Spleen (tissue), 11 donors: ENCODE results near the gene ERICH4. TPM values are rescaled to one million over a fixed set of nuclear protein-coding genes. Genes with fewer than 3 reads are reported as not detected.

Experiments
- DNase-seq: peaks from one replicate; pipeline ENCODE4 v3.0.0-alpha.2; 2020
- H3K27ac ChIP-seq, 8 donors: fragments of 200-600 bp; sonication (generic) in 7 of 8; 1 replicate in 4 of 8; 2 replicates in 4 of 8; pipeline versions ENCODE4 v1.5.0 to v1.8.0; 2016 to 2021; ENCODE audit warnings: inconsistent platforms in 4 of 8, mild to moderate bottlenecking in 4 of 8, moderate library complexity in 1 of 8
- H3K27me3 ChIP-seq, 7 donors: fragments of 200-600 bp; sonication (generic) in 6 of 7; replicated peaks in 1 of 7; 1 replicate in 4 of 7; 2 replicates in 3 of 7; pipeline versions ENCODE4 v1.5.0 to v1.8.0; 2016 to 2021; ENCODE audit warnings: inconsistent platforms in 3 of 7, mild to moderate bottlenecking in 1 of 7
- H3K36me3 ChIP-seq, 6 donors: fragments of 200-600 bp; sonication (generic) in 5 of 6; 1 replicate in 4 of 6; 2 replicates in 2 of 6; pipeline versions ENCODE4 v1.5.0 to v1.8.0; 2016 to 2021; ENCODE audit warnings: inconsistent platforms in 2 of 6
- H3K4me1 ChIP-seq, 6 donors: fragments of 200-600 bp; sonication (generic) in 5 of 6; 1 replicate in 3 of 6; 2 replicates in 3 of 6; pipeline versions ENCODE4 v1.5.0 to v1.8.0; 2016 to 2021; ENCODE audit warnings: inconsistent platforms in 3 of 6
- H3K4me3 ChIP-seq, 8 donors: fragments of 200-600 bp; sonication (generic) in 7 of 8; 1 replicate in 4 of 8; 2 replicates in 4 of 8; pipeline versions ENCODE4 v1.5.0 to v1.8.0; 2016 to 2021; ENCODE audit warnings: inconsistent platforms in 4 of 8, mild to moderate bottlenecking in 4 of 8, moderate library complexity in 2 of 8
- H3K9me3 ChIP-seq, 8 donors: fragments of 200-600 bp; sonication (generic) in 7 of 8; 1 replicate in 4 of 8; 2 replicates in 4 of 8; pipeline versions ENCODE4 v1.5.0 to v1.8.0; 2016 to 2021; ENCODE audit warnings: inconsistent platforms in 4 of 8
- POLR2A ChIP-seq, 3 donors: fragments of 450-650 bp; IDR thresholded peaks; one replicate each; pipeline ENCODE4 v1.5.1; 2017; ENCODE audit warnings: antibody characterized with exemption in 3 of 3, mild to moderate bottlenecking in 1 of 3
- POLR2AphosphoS5 ChIP-seq, 3 donors: sonication (generic); formaldehyde crosslinking; IDR thresholded peaks; one replicate each; pipeline ENCODE4 v1.5.1; 2017; ENCODE audit warnings: antibody characterized with exemption in 3 of 3
- WGBS, 5 donors: extraction: QIAGEN DNeasy Blood & Tissue Kit in 3 of 5; methylation state at CpG; one replicate each; pipeline versions ENCODE4 v1.1.5 to v1.1.7; 2013 to 2018; 5-methylcytosine and 5-hydroxymethylcytosine counted together
- intact Hi-C: fragments of 100-400 bp; cut with DNase I; formaldehyde crosslinking; loops from one replicate; pipeline ENCODE4 v1.15.0; 2023; ENCODE audit warnings: low total_unique reads
- polyA plus RNA-seq, 3 donors: library from polyadenylated mRNA; stranded (reverse); fragments of 200-250 nt; gene quantifications; one replicate each; pipeline ENCODE4 v1.2.1, GENCODE V29; 2013
- total RNA-seq, 7 donors: library from RNA; depleted of rRNA in 3 of 7; stranded (reverse); fragments of >200 nt in 3 of 7; fragmentation: NEBNext Ultra II Directional in 4 of 7; extraction: Animal tissue kit (Norgen Biotek cat#: 25700) in 4 of 7; gene quantifications; one replicate each; pipeline versions ENCODE4 v1.1.0 to v1.2.1, GENCODE V29; 2016 to 2021
- TF ChIP-seq, protein P1 (sequence below), 11 experiments: fragments of 200-600 bp in 7 of 11; fragments of 450-650 bp in 4 of 11; sonication (generic) in 4 of 11; IDR thresholded peaks in 8 of 11; conservative IDR thresholded peaks in 3 of 11; 1 replicate in 7 of 11; 2 replicates in 4 of 11; pipeline versions ENCODE4 v1.4.0 to v1.8.0; 2016 to 2021; ENCODE audit warnings: antibody characterized with exemption in 11 of 11, inconsistent platforms in 4 of 11, mild to moderate bottlenecking in 1 of 11
- donor health status: healthy with polysubstance abuse.
- donor health status: DM: no; HTN: no; CAD: no; lungs with moderate emphysema.
- donor health status: DM: no; HTN: no; CAD: no.
- donor health status: Bipolar disorder and iron deficiency.
- donor health status: healthy.
- donor health status: DM: no; HTN: no; CAD: no.
- donor health status: DM: yes; HTN: yes; CAD: no.

Gene ERICH4
- total and polyA plus RNA-seq, 10 donors, result 0.65 TPM; not detected in 9

GRCh38 chr19:41420101-41420880, 22.7 kb upstream of the ERICH4 start:
- intact Hi-C loops, result no loop called here
- Histone ChIP-seq H3K4me3 (peak overlapping the region in 1 of 8 donors; percentile 32), H3K4me1 (peaks cover 0 to 86% (median 25%) of the 10 kb centered on the region in 6 donors), H3K9me3 (no peaks in the 10 kb centered on the region), H3K27me3 (no peaks in the 10 kb centered on the region), H3K27ac (peak overlapping the region in 7 of 8 donors; percentile 68 to 93 (median 79)), H3K36me3 (peaks cover 0 to 100% (median 81%) of the 10 kb centered on the region in 6 donors)
- DNase-seq, result no peak
- WGBS, 5 donors, result 28 to 37% (median 35%) methylated on average over 8 of the region's 8 CpGs
- TF ChIP-seq, protein P1, sequence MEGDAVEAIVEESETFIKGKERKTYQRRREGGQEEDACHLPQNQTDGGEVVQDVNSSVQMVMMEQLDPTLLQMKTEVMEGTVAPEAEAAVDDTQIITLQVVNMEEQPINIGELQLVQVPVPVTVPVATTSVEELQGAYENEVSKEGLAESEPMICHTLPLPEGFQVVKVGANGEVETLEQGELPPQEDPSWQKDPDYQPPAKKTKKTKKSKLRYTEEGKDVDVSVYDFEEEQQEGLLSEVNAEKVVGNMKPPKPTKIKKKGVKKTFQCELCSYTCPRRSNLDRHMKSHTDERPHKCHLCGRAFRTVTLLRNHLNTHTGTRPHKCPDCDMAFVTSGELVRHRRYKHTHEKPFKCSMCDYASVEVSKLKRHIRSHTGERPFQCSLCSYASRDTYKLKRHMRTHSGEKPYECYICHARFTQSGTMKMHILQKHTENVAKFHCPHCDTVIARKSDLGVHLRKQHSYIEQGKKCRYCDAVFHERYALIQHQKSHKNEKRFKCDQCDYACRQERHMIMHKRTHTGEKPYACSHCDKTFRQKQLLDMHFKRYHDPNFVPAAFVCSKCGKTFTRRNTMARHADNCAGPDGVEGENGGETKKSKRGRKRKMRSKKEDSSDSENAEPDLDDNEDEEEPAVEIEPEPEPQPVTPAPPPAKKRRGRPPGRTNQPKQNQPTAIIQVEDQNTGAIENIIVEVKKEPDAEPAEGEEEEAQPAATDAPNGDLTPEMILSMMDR (IDR thresholded peaks at IDR 0.05 in 8 of 11, conservative IDR thresholded peaks at IDR 0.05 in 3 of 11), result no peak
- no peak for TF ChIP-seq POLR2A (IDR thresholded peaks at IDR 0.05)
- peak in 1 of 3 donors; percentile 30 for TF ChIP-seq POLR2AphosphoS5 (IDR thresholded peaks at IDR 0.05)

GRCh38 chr19:41421314-41421713, 21.6 kb upstream of the ERICH4 start:
- Histone ChIP-seq H3K27me3 (no peaks in the 10 kb centered on the region), H3K9me3 (no peaks in the 10 kb centered on the region), H3K36me3 (peaks cover 0 to 100% (median 84%) of the 10 kb centered on the region in 6 donors), H3K27ac (peak overlapping the region in 7 of 8 donors; percentile 68 to 93 (median 79)), H3K4me3 (peak overlapping the region in 1 of 8 donors; percentile 32), H3K4me1 (peaks cover 0 to 88% (median 29%) of the 10 kb centered on the region in 6 donors)
- intact Hi-C loops, result no loop called here
- no peak for DNase-seq
- TF ChIP-seq, protein P1 (IDR thresholded peaks at IDR 0.05 in 8 of 11, conservative IDR thresholded peaks at IDR 0.05 in 3 of 11), result no peak
- no peak for TF ChIP-seq POLR2AphosphoS5 (IDR thresholded peaks at IDR 0.05)
- TF ChIP-seq POLR2A (IDR thresholded peaks at IDR 0.05), result no peak
- WGBS, 5 donors, result 84 to 95% (median 87%) methylated on average over 6 of the region's 6 CpGs

- peaks cover 0 to 96% (median 78%) of the 10 kb centered on the region in 6 donors for H3K36me3 ChIP-seq
Measured at GRCh38 chr19:41421973-41422372, 21.0 kb upstream of the ERICH4 start.

More at GRCh38 chr19:41421973-41422372, 21.0 kb upstream of the ERICH4 start:
- peak overlapping the region in 3 of 8 donors; percentile 81 to 93 (median 83) for H3K27ac ChIP-seq
- no peaks in the 10 kb centered on the region for H3K9me3 ChIP-seq
- TF ChIP-seq, protein P1 (IDR thresholded peaks at IDR 0.05 in 8 of 11, conservative IDR thresholded peaks at IDR 0.05 in 3 of 11), result no peak
- TF ChIP-seq POLR2AphosphoS5 (IDR thresholded peaks at IDR 0.05), result peak in 1 of 3 donors; percentile 61
- H3K4me1 ChIP-seq, result peaks cover 0 to 91% (median 33%) of the 10 kb centered on the region in 6 donors
- no peak for DNase-seq
- no peaks in the 10 kb centered on the region for H3K27me3 ChIP-seq
- H3K4me3 ChIP-seq, result no peak overlapping the region
- intact Hi-C loops, result no loop called here
- 93 to 97% (median 94%) methylated on average over 14 to 20 of the region's 20 CpGs for WGBS, 5 donors
